Ovary (tissue), 9 donors: ENCODE measurements around the gene EFHB. TPM values are rescaled to one million over a fixed set of nuclear protein-coding genes. Genes with fewer than 3 reads are reported as not detected.
"Not testable (repeated sequence)": the region's sequence is repeated elsewhere in the genome, so short reads cannot be mapped to it uniquely, and the experiment has no call there.

Source experiments
- DNase-seq, 5 donors: peaks; one replicate each; pipeline ENCODE4 v3.0.0-alpha.2; 2019 to 2020
- H3K27ac ChIP-seq, 2 donors: fragments of 200-600 bp; one replicate each; pipeline versions ENCODE4 v1.5.1 to v1.8.0; 2019 to 2022
- H3K27me3 ChIP-seq: fragments of 200-600 bp; one replicate; pipeline ENCODE4 v1.8.0; 2022
- H3K36me3 ChIP-seq: fragments of 200-600 bp; sonication (generic); one replicate; pipeline ENCODE4 v1.5.1; 2019
- H3K4me1 ChIP-seq: one replicate; pipeline ENCODE4 v1.8.1; 2013; ENCODE audit warnings: mild to moderate bottlenecking, moderate library complexity; ENCODE audit not compliant: insufficient read depth
- H3K4me3 ChIP-seq: fragments of 200-600 bp; sonication (generic); one replicate; pipeline ENCODE4 v1.5.1; 2017
- H3K9me3 ChIP-seq, 2 donors: fragments of 200-600 bp in 1 of 2; sonication (generic) in 1 of 2; one replicate each; pipeline versions ENCODE4 v1.5.1 to v1.8.1; 2013 to 2019; ENCODE audit warnings: mild to moderate bottlenecking in 1 of 2, moderate library complexity in 1 of 2
- CTCF ChIP-seq, 3 donors: fragments of 450-650 bp in 2 of 3; fragments of 200-600 bp in 1 of 3; IDR thresholded peaks; one replicate each; pipeline versions ENCODE4 v1.5.1 to v1.8.0; 2016 to 2022; ENCODE audit warnings: antibody characterized with exemption in 3 of 3, mild to moderate bottlenecking in 1 of 3
- EP300 ChIP-seq: sonication (generic); formaldehyde crosslinking; IDR thresholded peaks from one replicate; pipeline ENCODE4 v1.6.1; 2017; ENCODE audit warnings: antibody characterized with exemption
- POLR2A ChIP-seq: fragments of 450-650 bp; IDR thresholded peaks from one replicate; pipeline ENCODE4 v1.6.1; 2017; ENCODE audit warnings: antibody characterized with exemption, mild to moderate bottlenecking, moderate library complexity
- WGBS, 3 donors: extraction: QIAGEN DNeasy Blood & Tissue Kit in 1 of 3; methylation state at CpG; one replicate each; pipeline versions ENCODE4 v1.1.5 to v1.1.7; 2013 to 2017; 5-methylcytosine and 5-hydroxymethylcytosine counted together
- intact Hi-C, 4 donors: fragments of 100-400 bp; cut with DNase I; formaldehyde crosslinking; loops; one replicate each; pipeline versions ENCODE4 v1.11.0 to v1.15.1; 2022 to 2023
- polyA plus RNA-seq, 2 donors: library from polyadenylated mRNA; stranded (reverse); fragments of 200-250 nt in 1 of 2; fragments of 350-450 nt in 1 of 2; fragmentation: Illumina TruSeq in 1 of 2; extraction: RNeasy Lipid Tissue Mini Kit (QIAGEN cat#74804) in 1 of 2; gene quantifications; one replicate each; pipeline ENCODE4 v1.2.3, GENCODE V29; 2013 to 2014
- total RNA-seq, 7 donors: library from RNA; depleted of rRNA in 2 of 7; stranded (reverse); fragments of >200 nt in 2 of 7; fragmentation: NEBNext Ultra II Directional in 3 of 7; extraction: Animal tissue kit (Norgen Biotek cat#: 25700) in 3 of 7; gene quantifications; one replicate each; pipeline versions ENCODE4 v1.1.0 to v1.2.4, GENCODE V29; 2016 to 2023
- donor health status: DM: no; HTN: no; CAD: no; lungs with moderate emphysema.
- donor health status: DM: no; HTN: no; CAD: no.
- donor health status: Bipolar disorder and iron deficiency.
- donor health status: DM: yes; HTN: yes; CAD: no.
- donor health status: DM: no; HTN: no; CAD: no.
- donor health status: DM: yes; HTN: yes; CAD: no.

Gene EFHB
- total and polyA plus RNA-seq, 9 donors, result 0.42 to 9.2 (median 2.2) TPM

GRCh38 chr3:19907523-19907922, 26.5 kb downstream of the EFHB start:
- TF ChIP-seq CTCF (IDR thresholded peaks at IDR 0.05) (no peak), EP300 (no peak), POLR2A (no peak)
- Histone ChIP-seq H3K27me3 (no peaks in the 10 kb centered on the region), H3K9me3 (no peaks in the 10 kb centered on the region), H3K4me3 (no peak overlapping the region), H3K4me1 (no peaks in the 10 kb centered on the region), H3K36me3 (no peaks in the 10 kb centered on the region), H3K27ac (no peak overlapping the region)
- WGBS, 3 donors, result 89 to 91% (median 89%) methylated on average over 3 of the region's 3 CpGs
- intact Hi-C loops, result no loop called here
- DNase-seq, result no peak

GRCh38 chr3:19903649-19904048, 30.4 kb downstream of the EFHB start:
- TF ChIP-seq CTCF (IDR thresholded peaks at IDR 0.05) (no peak), POLR2A (no peak), EP300 (no peak)
- Histone ChIP-seq H3K4me3 (no peak overlapping the region), H3K4me1 (no peaks in the 10 kb centered on the region), H3K36me3 (no peaks in the 10 kb centered on the region), H3K9me3 (no peaks in the 10 kb centered on the region), H3K27ac (no peak overlapping the region), H3K27me3 (no peaks in the 10 kb centered on the region)
- intact Hi-C loops, result no loop called here
- DNase-seq, result no peak
- WGBS, 3 donors, result 59 to 70% (median 61%) methylated on average over 2 of the region's 2 CpGs

- 73 to 80% (median 79%) methylated on average over 4 of the region's 4 CpGs for whole genome bisulfite sequencing, 3 donors
Measured at GRCh38 chr3:19901918-19902317, 32.1 kb downstream of the EFHB start.

GRCh38 chr3:19901337-19901736, 32.7 kb downstream of the EFHB start:
- no peak overlapping the region for H3K27ac ChIP-seq
- H3K4me3 ChIP-seq, result no peak overlapping the region
- DNase-seq, result no peak
- intact Hi-C loops, result no loop called here
- H3K36me3 ChIP-seq, result no peaks in the 10 kb centered on the region
- H3K4me1 ChIP-seq, result no peaks in the 10 kb centered on the region
- no peak for TF ChIP-seq POLR2A
- TF ChIP-seq EP300, result no peak
- no peak for TF ChIP-seq CTCF (IDR thresholded peaks at IDR 0.05)
- WGBS, 3 donors, result 66 to 68% (median 66%) methylated on average over 5 of the region's 5 CpGs
- no peaks in the 10 kb centered on the region for H3K9me3 ChIP-seq
- no peaks in the 10 kb centered on the region for H3K27me3 ChIP-seq

More at GRCh38 chr3:19901918-19902317, 32.1 kb downstream of the EFHB start:
- intact Hi-C loops, result no loop called here
- H3K27me3 ChIP-seq, result no peaks in the 10 kb centered on the region
- TF ChIP-seq POLR2A (no peak), CTCF (IDR thresholded peaks at IDR 0.05) (no peak), EP300 (no peak)
- no peaks in the 10 kb centered on the region for H3K9me3 ChIP-seq
- no peaks in the 10 kb centered on the region for H3K4me1 ChIP-seq
- no peaks in the 10 kb centered on the region for H3K36me3 ChIP-seq
- no peak for DNase-seq
- H3K27ac ChIP-seq, result no peak overlapping the region
- no peak overlapping the region for H3K4me3 ChIP-seq

GRCh38 chr3:19899833-19900232, 34.2 kb downstream of the EFHB start:
- DNase-seq, H3K4me3 ChIP-seq, H3K9me3 ChIP-seq, H3K36me3 ChIP-seq, intact Hi-C loops, H3K27ac ChIP-seq, H3K4me1 ChIP-seq, H3K27me3 ChIP-seq: not testable (repeated sequence)
- WGBS, 3 donors, result 94% methylated on average over 7 of the region's 7 CpGs
